Right lobe of liver (tissue), 6 donors: ENCODE data around the gene SUCO. TPM values are rescaled to one million over a fixed set of nuclear protein-coding genes. Genes with fewer than 3 reads are reported as not detected.
"Not testable (repeated sequence)": the region's sequence is repeated elsewhere in the genome, so short reads cannot be mapped to it uniquely, and the experiment has no call there.

ENCODE experiments used
- ATAC-seq, 4 donors: fragments of 200-7000 bp; cut with Tn5 transposase; one replicate each; pipeline ENCODE4 v1.9.1; 2020; ENCODE audit warnings: mild to moderate bottlenecking in 4 of 4, moderate library complexity in 4 of 4
- DNase-seq, 3 donors: peaks; one replicate each; pipeline ENCODE4 v3.0.0-alpha.2; 2020
- H3K27ac ChIP-seq, 3 donors: fragments of 200-600 bp; one replicate each; pipeline ENCODE4 v1.8.0; 2022
- H3K27me3 ChIP-seq, 2 donors: fragments of 200-600 bp; one replicate each; pipeline ENCODE4 v1.8.0; 2022
- H3K36me3 ChIP-seq, 4 donors: fragments of 200-600 bp; sonication (generic) in 1 of 4; one replicate each; pipeline versions ENCODE4 v1.5.1 to v1.8.0; 2017 to 2022; ENCODE audit warnings: control low read depth in 1 of 4
- H3K4me1 ChIP-seq, 4 donors: fragments of 200-600 bp; sonication (generic) in 1 of 4; one replicate each; pipeline versions ENCODE4 v1.5.1 to v1.8.0; 2017 to 2022; ENCODE audit warnings: control low read depth in 1 of 4
- H3K4me3 ChIP-seq, 3 donors: fragments of 200-600 bp; one replicate each; pipeline ENCODE4 v1.8.0; 2022
- H3K9me3 ChIP-seq, 4 donors: fragments of 200-600 bp; sonication (generic) in 1 of 4; one replicate each; pipeline versions ENCODE4 v1.5.1 to v1.8.0; 2017 to 2022; ENCODE audit warnings: control low read depth in 1 of 4
- POLR2A ChIP-seq: fragments of 450-650 bp; IDR thresholded peaks from one replicate; pipeline ENCODE4 v1.6.1; 2017; ENCODE audit warnings: antibody characterized with exemption, mild to moderate bottlenecking
- WGBS: methylation state at CpG from one replicate; pipeline ENCODE4 v1.1.6; 2018; ENCODE audit warnings: low coverage, low lambda C conversion rate; ENCODE audit not compliant: insufficient coverage; ENCODE audit errors: missing lambda C conversion rate; 5-methylcytosine and 5-hydroxymethylcytosine counted together
- intact Hi-C, 2 donors: fragments of 100-400 bp; cut with DNase I; formaldehyde crosslinking; loops; one replicate each; pipeline versions ENCODE4 v1.11.2 to v1.14.1; 2022
- total RNA-seq, 6 experiments: library from RNA; depleted of rRNA in 2 of 6; stranded (reverse); fragments of >200 nt in 2 of 6; fragmentation: NEBNext Ultra II Directional in 3 of 6; extraction: Animal tissue kit (Norgen Biotek cat#: 25700) in 3 of 6; gene quantifications; one replicate each; pipeline versions ENCODE4 v1.1.0 to v1.2.4, GENCODE V29; 2016 to 2023
- TF ChIP-seq, protein P1 (sequence below), 4 donors: fragments of 200-600 bp in 3 of 4; fragments of 450-650 bp in 1 of 4; IDR thresholded peaks; one replicate each; pipeline versions ENCODE4 v1.5.1 to v1.8.0; 2016 to 2022; ENCODE audit warnings: antibody characterized with exemption in 4 of 4, mild to moderate bottlenecking in 2 of 4
- donor health status: DM: no; HTN: yes; CAD: no.
- donor health status: DM: no; HTN: no; CAD: no.
- donor health status: DM: no; HTN: no; CAD: no.
- donor health status: DM: no; HTN: yes; CAD: no.
- donor health status: DM: no; HTN: yes; CAD: no.

The SUCO gene
- total RNA-seq, 6 experiments from 2014 or later: 6.6 to 17.9 (median 11.2) TPM

DNA sequence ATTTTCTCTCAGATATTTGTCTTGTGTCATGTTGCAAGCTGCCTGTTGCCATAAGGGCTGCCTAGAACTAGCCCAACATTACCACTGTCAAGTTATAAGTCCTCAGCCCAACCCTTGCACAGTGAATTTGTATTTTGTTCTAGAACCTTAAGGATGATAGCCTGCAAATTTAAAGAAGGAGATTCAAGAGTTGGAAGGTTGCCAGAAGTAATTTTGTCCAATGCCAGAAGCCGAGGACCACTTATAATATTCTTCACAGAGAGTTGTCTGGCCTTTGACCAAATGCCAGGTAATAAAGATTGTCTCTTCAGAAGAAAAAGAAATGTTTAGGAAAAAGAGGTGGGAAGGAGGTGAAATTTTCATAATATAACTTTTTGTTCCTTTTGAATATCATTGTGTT is 40.5 kb upstream of the SUCO start:
- no peaks in the 10 kb centered on the region for H3K36me3 ChIP-seq
- intact Hi-C loops: no loop called here
- no peak overlapping the region for H3K27ac ChIP-seq
- WGBS: 87% methylated on average over 1 of the region's 1 CpG
- H3K27me3 ChIP-seq: no peaks in the 10 kb centered on the region
- no peak for DNase-seq
- H3K9me3 ChIP-seq: no peaks in the 10 kb centered on the region
- H3K4me3 ChIP-seq: no peak overlapping the region
- no peaks in the 10 kb centered on the region for H3K4me1 ChIP-seq
- no peak for ATAC-seq
- TF ChIP-seq, protein P1, sequence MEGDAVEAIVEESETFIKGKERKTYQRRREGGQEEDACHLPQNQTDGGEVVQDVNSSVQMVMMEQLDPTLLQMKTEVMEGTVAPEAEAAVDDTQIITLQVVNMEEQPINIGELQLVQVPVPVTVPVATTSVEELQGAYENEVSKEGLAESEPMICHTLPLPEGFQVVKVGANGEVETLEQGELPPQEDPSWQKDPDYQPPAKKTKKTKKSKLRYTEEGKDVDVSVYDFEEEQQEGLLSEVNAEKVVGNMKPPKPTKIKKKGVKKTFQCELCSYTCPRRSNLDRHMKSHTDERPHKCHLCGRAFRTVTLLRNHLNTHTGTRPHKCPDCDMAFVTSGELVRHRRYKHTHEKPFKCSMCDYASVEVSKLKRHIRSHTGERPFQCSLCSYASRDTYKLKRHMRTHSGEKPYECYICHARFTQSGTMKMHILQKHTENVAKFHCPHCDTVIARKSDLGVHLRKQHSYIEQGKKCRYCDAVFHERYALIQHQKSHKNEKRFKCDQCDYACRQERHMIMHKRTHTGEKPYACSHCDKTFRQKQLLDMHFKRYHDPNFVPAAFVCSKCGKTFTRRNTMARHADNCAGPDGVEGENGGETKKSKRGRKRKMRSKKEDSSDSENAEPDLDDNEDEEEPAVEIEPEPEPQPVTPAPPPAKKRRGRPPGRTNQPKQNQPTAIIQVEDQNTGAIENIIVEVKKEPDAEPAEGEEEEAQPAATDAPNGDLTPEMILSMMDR (IDR thresholded peaks at IDR 0.05): no peak
- no peak for TF ChIP-seq POLR2A

DNA sequence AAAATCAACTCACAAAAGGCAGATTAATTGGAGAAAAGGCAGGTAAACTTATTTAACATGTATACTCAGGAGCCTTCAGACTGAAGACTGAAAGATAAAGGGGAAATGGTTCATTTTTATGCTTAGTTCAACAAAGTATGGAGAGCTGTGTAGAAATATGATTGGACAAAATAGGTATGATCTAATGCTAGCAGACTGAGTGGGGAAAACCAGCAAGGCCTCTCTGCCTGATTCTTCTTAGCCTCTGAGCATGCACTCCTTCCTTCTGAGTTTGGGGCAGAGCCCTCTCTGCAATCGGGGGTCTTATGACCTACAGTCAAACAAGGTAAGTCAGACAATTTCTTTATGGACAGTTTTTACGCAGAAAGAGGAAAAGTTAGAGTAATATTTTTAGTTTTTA is 38.8 kb upstream of the SUCO start:
- intact Hi-C loops: no loop called here
- Histone ChIP-seq H3K4me3 (no peak overlapping the region), H3K4me1 (no peaks in the 10 kb centered on the region), H3K27ac (no peak overlapping the region), H3K9me3 (no peaks in the 10 kb centered on the region), H3K27me3 (no peaks in the 10 kb centered on the region), H3K36me3 (no peaks in the 10 kb centered on the region)
- WGBS: 75% methylated on average over 2 of the region's 2 CpGs
- TF ChIP-seq, protein P1 (IDR thresholded peaks at IDR 0.05): no peak
- no peak for ATAC-seq
- no peak for DNase-seq

DNA sequence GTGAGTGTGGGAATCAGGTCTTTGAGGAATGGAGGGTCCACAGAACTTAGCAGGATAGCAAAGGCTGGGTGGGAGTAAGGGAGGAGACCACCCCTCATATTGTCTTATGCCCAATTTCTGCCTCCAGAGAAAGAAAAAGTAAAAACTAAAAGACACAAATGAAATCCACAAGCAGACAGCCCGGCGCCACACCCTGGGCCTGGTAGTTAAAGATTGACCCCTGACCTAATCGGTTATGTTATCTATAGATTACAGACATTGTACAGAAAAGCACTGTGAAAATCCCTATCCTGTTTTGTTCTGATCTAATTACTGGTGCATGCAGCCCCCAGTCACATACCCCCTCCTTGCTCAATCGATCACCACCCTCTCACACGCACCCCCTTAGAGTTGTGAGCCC is 36.8 kb upstream of the SUCO start:
- peaks cover 0 to 10% (median 0%) of the 10 kb centered on the region in 4 donors for H3K4me1 ChIP-seq
- H3K27ac ChIP-seq, intact Hi-C loops, DNase-seq, H3K27me3 ChIP-seq, ATAC-seq, H3K9me3 ChIP-seq, H3K36me3 ChIP-seq, H3K4me3 ChIP-seq: not testable (repeated sequence)
- 96% methylated on average over 3 of the region's 5 CpGs for WGBS

DNA sequence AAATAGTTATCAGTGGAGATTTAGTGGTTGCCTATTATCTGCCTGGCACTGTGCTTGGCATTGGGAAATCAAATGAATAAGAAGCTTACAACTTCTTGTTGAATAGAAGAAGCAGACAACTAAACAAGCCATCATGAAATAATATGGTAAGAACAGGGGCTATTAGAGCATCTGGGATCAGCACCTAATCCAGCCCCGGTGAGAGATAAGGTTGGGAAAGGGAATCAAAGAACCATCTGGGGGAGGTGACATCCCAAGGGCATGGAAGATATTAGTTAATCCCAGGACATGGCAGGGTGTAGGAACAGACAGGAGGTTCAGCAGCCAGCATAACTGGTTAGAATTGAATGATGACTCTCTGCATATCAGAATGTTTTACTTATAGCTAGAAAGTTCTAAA is 36.3 kb upstream of the SUCO start:
- Histone ChIP-seq H3K4me1 (peaks cover 0 to 10% (median 0%) of the 10 kb centered on the region in 4 donors), H3K27ac (no peak overlapping the region), H3K36me3 (no peaks in the 10 kb centered on the region), H3K27me3 (no peaks in the 10 kb centered on the region), H3K4me3 (no peak overlapping the region), H3K9me3 (no peaks in the 10 kb centered on the region)
- 30% methylated on average over 1 of the region's 1 CpG for WGBS
- TF ChIP-seq POLR2A: no peak
- TF ChIP-seq, protein P1 (IDR thresholded peaks at IDR 0.05): no peak
- ATAC-seq: no peak
- DNase-seq: no peak
- intact Hi-C loops: no loop called here

DNA sequence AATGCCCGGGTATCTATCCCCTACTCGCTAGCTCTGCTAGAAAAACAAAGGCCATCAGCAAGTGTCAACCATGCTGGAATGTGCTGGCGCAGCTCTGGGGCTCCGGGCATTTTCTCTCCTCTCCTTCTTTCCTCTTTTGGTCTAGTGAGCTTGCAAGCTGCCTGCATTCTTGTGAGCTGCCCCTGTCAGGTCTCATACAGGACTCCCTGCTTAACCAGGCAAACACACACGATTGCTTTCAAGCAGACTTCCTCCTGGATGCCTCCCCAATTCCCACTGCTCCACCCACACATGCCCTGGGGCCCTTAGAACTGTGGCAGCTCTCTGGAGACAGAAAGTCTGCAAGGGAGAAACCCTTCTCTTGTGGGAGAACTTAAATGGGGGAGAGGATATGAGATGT is 35.7 kb upstream of the SUCO start:
- H3K36me3 ChIP-seq: no peaks in the 10 kb centered on the region
- no peak for DNase-seq
- H3K27ac ChIP-seq: no peak overlapping the region
- intact Hi-C loops: no loop called here
- TF ChIP-seq, protein P1 (IDR thresholded peaks at IDR 0.05): no peak
- TF ChIP-seq POLR2A: no peak
- H3K27me3 ChIP-seq: no peaks in the 10 kb centered on the region
- no peak for ATAC-seq
- H3K4me3 ChIP-seq: no peak overlapping the region
- 38% methylated on average over 5 of the region's 5 CpGs for WGBS
- H3K4me1 ChIP-seq: peaks cover 0 to 10% (median 0%) of the 10 kb centered on the region in 4 donors
- no peaks in the 10 kb centered on the region for H3K9me3 ChIP-seq
